HG03103 (cell line): ENCODE data around the gene COPS7A.
"Not testable (repeated sequence)": the region's sequence is repeated elsewhere in the genome, so short reads cannot be mapped to it uniquely, and the experiment has no call there.

ENCODE experiments used
- ATAC-seq: cut with Tn5 transposase; IDR thresholded peaks from one replicate; pipeline ENCODE4 v1.9.1; 2021; ENCODE audit warnings: low read depth; ENCODE audit not compliant: unreplicated experiment

COPS7A gene

GRCh38 chr12:6701078-6701768, 22.6 kb upstream of the COPS7A start:
- no peak for ATAC-seq

- no peak for ATAC-seq
These were observed 20.2 kb upstream of the COPS7A start for GRCh38 chr12:6703631-6704030.

GRCh38 chr12:6708351-6708750, 15.5 kb upstream of the COPS7A start:
- not testable (repeated sequence) for ATAC-seq

- ATAC-seq: no peak
These were observed 14.9 kb upstream of the COPS7A start for GRCh38 chr12:6708960-6709394.

- not testable (repeated sequence) for ATAC-seq
These were observed 7.6 kb upstream of the COPS7A start for GRCh38 chr12:6716031-6716873.

GRCh38 chr12:6716874-6717437, 6.9 kb upstream of the COPS7A start:
- ATAC-seq: no peak

- no peak for ATAC-seq
These were observed 983 bp upstream of the COPS7A start for GRCh38 chr12:6722863-6723262.

GRCh38 chr12:6724409-6724797, 557 bp downstream of the COPS7A start:
- ATAC-seq: peak; percentile 1

- no peak for ATAC-seq
These were observed 1.5 kb downstream of the COPS7A start for GRCh38 chr12:6725350-6725749.

GRCh38 chr12:6729186-6729585, 5.3 kb downstream of the COPS7A start:
- ATAC-seq: no peak

GRCh38 chr12:6730169-6730568, 6.3 kb downstream of the COPS7A start:
- no peak for ATAC-seq

- no peak for ATAC-seq
These were observed 10.9 kb downstream of the COPS7A start for GRCh38 chr12:6734506-6735387.

GRCh38 chr12:6735448-6736191, 11.8 kb downstream of the COPS7A start:
- no peak for ATAC-seq

- no peak for ATAC-seq
These were observed 12.9 kb downstream of the COPS7A start for GRCh38 chr12:6736754-6737153.

GRCh38 chr12:6742080-6742479, 18.2 kb downstream of the COPS7A start:
- not testable (repeated sequence) for ATAC-seq

- no peak for ATAC-seq
These were observed 19.0 kb downstream of the COPS7A start for GRCh38 chr12:6742834-6743233.

GRCh38 chr12:6743300-6743699, 19.5 kb downstream of the COPS7A start:
- not testable (repeated sequence) for ATAC-seq

GRCh38 chr12:6745741-6746525, 22.1 kb downstream of the COPS7A start:
- no peak for ATAC-seq

- no peak for ATAC-seq
These were observed 23.4 kb downstream of the COPS7A start for GRCh38 chr12:6747216-6747615.
